GM12878 (cell line): ENCODE results near the gene TBX10.

Experiments used
- CREB1 ChIP-seq: IDR thresholded peaks from 2 replicates; pipeline ENCODE4 v1.6.1; 2012; ENCODE audit warnings: low read depth, mild to moderate bottlenecking, inconsistent platforms
- CTCF ChIP-seq, 3 experiments: IDR thresholded peaks in 2 of 3; conservative IDR thresholded peaks in 1 of 3; 2 replicates each; pipeline ENCODE4 v1.5.1; 2011; ENCODE audit warnings: low read depth in 3 of 3, low read length in 3 of 3, mild to moderate bottlenecking in 3 of 3, control low read depth in 2 of 3, moderate library complexity in 2 of 3, inconsistent platforms in 1 of 3, mixed read lengths in 1 of 3; ENCODE audit not compliant: control insufficient read depth in 2 of 3, insufficient read depth in 1 of 3; ENCODE audit errors: extremely low read depth in 1 of 3
- EZH2 ChIP-seq: IDR thresholded peaks from 2 replicates; pipeline ENCODE4 v1.6.1; 2012; ENCODE audit warnings: low read depth, mild to moderate bottlenecking, control low read depth, inconsistent platforms, low read length, borderline replicate concordance; ENCODE audit not compliant: control insufficient read depth
- FOS ChIP-seq: IDR thresholded peaks from 3 replicates; pipeline ENCODE4 v1.6.1; 2011; ENCODE audit warnings: borderline replicate concordance; ENCODE audit not compliant: insufficient read length; ENCODE audit errors: extremely low read depth
- HDAC6 ChIP-seq: fragments of 200-600 bp; sonication (generic); IDR thresholded peaks from one replicate; pipeline ENCODE4 v1.8.0; 2017; ENCODE audit warnings: antibody characterized with exemption; ENCODE audit not compliant: unreplicated experiment
- MXI1 ChIP-seq: fragments of 150-350 bp; IDR thresholded peaks from 2 replicates; pipeline ENCODE4 v1.6.1; 2011; ENCODE audit warnings: low read depth, mild to moderate bottlenecking, inconsistent platforms, low read length, improper control_type of control experiment
- NKRF ChIP-seq: fragments of 450-650 bp; conservative IDR thresholded peaks from 2 replicates; pipeline ENCODE4 v1.6.1; 2017; ENCODE audit warnings: mild to moderate bottlenecking, moderate library complexity
- NR2C2 ChIP-seq: IDR thresholded peaks from 2 replicates; pipeline ENCODE4 v1.6.1; 2011; ENCODE audit warnings: borderline replicate concordance, low read depth; ENCODE audit not compliant: control insufficient read depth, insufficient read length
- SKIL ChIP-seq: fragments of 450-650 bp; IDR thresholded peaks from 2 replicates; pipeline ENCODE4 v1.6.1; 2017; ENCODE audit warnings: mild to moderate bottlenecking, low read depth, inconsistent platforms; ENCODE audit not compliant: poor library complexity, severe bottlenecking
- SP1 ChIP-seq: IDR thresholded peaks from one replicate; pipeline ENCODE4 v1.6.1; 2011; ENCODE audit warnings: low read depth, low read length
- ZNF384 ChIP-seq: IDR thresholded peaks from 2 replicates; pipeline ENCODE4 v1.6.1; 2012; ENCODE audit warnings: low read depth, mild to moderate bottlenecking, low read length, improper control_type of control experiment, borderline replicate concordance

- no peak for TF ChIP-seq SKIL
- no peak for TF ChIP-seq ZNF384
- TF ChIP-seq SP1, result no peak
- no peak for TF ChIP-seq CTCF (IDR thresholded peaks at IDR 0.05 in 2 of 3, conservative IDR thresholded peaks at IDR 0.05 in 1 of 3; ENCODE audit: control insufficient read depth in 2 of 3, extremely low read depth in 1 of 3, insufficient read depth in 1 of 3, low read depth in 3 of 3, low read length in 3 of 3)
- TF ChIP-seq MXI1, result no peak
- no peak for TF ChIP-seq FOS
- no peak for TF ChIP-seq EZH2
- TF ChIP-seq CREB1, result no peak
- TF ChIP-seq NKRF, result no peak
- no peak for TF ChIP-seq HDAC6
- no peak for TF ChIP-seq NR2C2
Observed at GRCh38 chr11:67670316-67671210, 31.0 kb upstream of the TBX10 start.
